GM10266 (cell line): ENCODE results near the gene TTLL8.
A peak's percentile ranks its signal among the peaks of the same experiment; 100 is the strongest.

Experiments
- DNase-seq: peaks from one replicate; pipeline ENCODE4 v3.0.0; 2012; ENCODE audit errors: extremely low spot score
- TF ChIP-seq, protein P1 (sequence below): IDR thresholded peaks from 2 replicates; pipeline ENCODE4 v1.5.1; 2012; ENCODE audit warnings: mild to moderate bottlenecking, low read depth; ENCODE audit not compliant: control insufficient read depth, insufficient read depth; ENCODE audit errors: missing control alignments

TTLL8 gene

DNA sequence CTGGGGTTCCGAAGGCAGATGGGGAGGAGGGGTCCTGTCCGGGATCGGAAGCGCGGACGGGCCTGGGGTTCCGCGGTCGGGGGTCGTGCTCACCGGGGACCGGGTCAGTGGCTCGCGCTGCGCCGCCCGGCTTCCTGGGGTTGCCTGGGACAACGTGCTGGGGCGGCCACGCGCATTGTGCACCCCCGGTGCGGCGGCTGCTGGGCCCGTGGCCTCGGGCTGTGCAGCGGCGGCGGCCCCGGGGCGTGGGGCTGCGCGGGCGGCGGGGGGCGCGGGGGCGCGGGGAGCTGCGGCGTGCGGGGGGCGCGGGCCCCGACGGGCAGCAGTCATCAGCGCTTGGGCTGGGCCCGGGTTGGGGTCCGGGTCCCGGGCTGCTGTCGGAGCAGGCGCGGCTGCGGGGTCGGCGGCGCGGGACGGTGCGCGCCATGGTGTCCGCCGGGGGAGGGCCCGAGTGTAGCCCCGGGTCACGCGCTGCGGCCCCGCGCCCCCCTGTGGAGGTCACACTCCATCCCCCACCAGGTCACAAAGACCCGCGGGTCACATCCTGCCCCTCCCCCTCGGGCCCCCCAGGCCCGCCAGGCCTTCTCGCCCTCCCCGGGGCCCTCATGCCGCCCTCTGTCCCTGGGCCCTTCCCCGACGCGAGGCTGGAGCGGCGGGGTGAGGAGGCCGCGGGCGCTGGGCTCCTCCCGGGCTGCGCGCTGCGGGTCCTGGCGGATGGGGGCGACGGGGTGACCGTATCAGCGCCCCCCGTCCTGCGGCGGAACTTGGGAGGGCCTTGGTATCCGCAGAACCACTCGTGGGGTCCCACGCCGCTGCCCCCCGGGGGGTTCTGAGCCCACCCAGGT lies at the start of gene TTLL8:
Gene TTLL8 (minus strand): TSS at position 238 of the 845 bp plus-strand sequence.
- no peak for DNase-seq
- TF ChIP-seq, protein P1, sequence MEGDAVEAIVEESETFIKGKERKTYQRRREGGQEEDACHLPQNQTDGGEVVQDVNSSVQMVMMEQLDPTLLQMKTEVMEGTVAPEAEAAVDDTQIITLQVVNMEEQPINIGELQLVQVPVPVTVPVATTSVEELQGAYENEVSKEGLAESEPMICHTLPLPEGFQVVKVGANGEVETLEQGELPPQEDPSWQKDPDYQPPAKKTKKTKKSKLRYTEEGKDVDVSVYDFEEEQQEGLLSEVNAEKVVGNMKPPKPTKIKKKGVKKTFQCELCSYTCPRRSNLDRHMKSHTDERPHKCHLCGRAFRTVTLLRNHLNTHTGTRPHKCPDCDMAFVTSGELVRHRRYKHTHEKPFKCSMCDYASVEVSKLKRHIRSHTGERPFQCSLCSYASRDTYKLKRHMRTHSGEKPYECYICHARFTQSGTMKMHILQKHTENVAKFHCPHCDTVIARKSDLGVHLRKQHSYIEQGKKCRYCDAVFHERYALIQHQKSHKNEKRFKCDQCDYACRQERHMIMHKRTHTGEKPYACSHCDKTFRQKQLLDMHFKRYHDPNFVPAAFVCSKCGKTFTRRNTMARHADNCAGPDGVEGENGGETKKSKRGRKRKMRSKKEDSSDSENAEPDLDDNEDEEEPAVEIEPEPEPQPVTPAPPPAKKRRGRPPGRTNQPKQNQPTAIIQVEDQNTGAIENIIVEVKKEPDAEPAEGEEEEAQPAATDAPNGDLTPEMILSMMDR: no peak

DNA sequence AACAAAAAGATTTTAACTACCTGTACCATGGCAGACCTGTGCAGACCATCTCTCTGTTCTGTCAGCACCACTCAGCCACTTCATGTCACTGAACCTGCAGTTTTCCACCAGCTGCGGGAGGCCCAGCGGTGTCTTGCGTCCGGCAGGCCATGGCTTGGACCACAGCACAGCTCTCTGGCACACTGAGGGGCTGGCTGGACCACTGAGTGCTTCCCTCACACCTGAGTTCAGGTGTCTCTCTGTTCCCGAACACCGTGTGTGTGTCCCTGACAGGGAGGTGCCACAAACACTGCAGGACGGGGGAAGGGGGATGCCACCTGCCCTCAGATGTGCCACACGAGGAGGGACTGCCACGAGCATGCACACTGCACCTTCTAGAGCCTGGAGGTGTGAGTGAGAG lies 49.4 kb upstream of the TTLL8 start:
- TF ChIP-seq, protein P1: no peak
- DNase-seq: no peak

DNA sequence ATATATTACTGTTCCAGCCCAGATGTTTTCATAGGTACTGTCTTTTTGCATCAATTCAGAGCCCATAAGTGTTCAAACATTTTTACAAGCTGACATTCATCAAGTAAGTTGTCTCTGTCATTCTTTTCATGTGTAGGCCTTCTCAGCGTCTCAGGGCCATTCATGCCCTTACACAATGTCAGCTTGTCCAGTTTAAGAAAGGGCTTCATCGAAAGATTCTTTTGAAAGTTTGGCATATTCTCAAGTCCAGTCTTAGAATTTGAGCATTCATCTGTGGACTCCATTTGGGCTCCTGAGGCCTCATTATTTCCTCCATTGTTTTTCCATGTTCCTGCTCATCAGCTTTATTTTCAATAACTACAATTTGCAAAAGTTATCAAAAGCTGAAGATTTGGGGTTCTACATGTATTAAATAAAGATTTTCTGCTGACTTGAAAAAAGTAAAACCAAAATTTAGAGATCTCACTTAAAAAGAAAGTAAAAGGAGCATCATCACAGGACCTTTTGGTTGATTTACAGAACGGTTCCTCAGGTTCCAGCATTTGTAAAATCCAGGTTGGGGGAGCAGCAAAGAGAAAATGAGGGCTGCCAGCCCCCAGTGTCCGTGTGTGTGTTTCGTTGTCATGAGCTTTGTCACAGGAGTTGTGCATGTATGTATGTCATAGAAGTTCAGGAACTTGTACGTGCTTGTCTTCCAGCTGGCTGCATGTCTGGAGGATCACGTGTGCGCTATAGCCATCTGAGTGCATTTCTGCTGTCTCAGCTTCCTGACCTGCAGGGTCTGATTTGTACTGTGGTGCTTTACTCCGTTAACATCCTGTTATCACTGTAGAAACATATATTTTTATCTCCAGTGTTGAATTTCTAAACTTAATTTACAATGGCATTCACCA lies 47.4 kb upstream of the TTLL8 start:
- TF ChIP-seq, protein P1: no peak
- peak; percentile 64 for DNase-seq

DNA sequence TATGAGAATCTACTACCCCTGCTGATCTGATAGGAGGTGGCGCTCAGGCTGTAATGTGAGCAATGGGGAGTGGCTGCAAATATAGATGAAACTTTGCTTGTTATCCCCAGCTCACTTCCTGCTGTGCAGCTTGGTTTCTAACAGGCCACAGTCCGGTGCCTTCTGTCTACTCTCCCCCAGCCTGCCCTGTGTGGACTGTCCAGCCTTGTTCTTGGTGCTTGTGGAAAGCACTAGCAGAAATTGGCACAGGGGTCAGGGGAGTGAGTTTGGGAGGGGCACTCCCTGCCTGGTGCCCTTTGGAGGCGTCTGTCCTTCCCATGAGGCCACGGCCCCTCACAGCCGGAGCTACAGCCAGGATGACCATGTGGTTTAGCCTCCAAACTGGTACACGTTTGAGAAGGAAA lies 46.0 kb upstream of the TTLL8 start:
- TF ChIP-seq, protein P1: no peak
- DNase-seq: no peak

DNA sequence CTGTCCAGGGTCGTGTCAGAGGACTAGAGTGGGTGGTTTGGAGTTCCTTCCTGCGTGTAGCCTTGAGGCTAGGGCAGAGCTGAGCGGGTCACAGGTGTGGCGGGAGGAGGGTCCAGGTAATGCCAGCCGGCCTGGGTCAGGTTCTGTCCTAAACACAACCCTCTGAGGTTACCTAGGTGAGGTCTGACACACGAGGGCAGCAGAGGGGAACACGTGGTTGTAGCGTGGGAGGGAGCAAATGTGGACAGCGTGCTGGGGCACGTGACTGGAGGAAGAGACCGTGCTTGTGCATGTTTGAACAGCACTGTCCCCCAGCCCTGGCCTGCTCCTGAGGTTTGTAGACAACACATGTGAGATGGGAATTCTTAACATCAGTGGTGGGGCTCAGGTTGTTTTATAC lies 44.8 kb upstream of the TTLL8 start:
- TF ChIP-seq, protein P1: peak; percentile 18
- peak; percentile 47 for DNase-seq

DNA sequence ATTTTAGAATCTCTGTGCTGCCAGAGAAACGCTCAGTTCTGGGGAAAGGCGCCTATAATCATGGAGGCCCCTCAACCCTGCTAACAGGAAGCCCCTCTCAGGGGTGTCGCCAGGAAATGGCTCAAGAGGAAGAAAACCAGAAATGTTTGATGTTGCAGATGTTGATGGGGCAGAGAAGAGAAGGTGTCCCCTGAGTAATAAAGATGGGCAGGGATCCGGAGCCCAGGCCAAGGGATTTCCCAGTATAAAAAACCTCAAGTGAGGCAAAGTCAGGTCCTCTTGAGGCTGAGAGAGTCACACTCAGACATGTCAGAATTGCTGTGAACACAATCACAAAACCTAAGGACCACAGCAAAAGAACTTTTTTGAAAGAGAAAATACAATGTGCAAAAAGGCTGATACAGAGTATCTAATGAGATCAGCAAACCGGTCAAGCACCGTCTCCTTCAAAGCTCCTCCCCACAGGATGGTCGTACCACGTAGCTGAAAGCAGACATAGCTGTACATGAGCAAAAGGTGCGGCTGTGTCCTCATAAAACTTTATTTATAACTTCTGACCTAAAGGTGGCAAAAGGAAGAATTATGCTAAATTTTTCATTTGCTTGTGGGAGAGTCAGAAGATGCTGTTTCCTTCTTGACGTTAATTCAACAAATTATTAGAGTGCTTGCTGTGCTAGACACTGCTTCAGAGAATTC lies 43.9 kb upstream of the TTLL8 start:
- TF ChIP-seq, protein P1: no peak
- no peak for DNase-seq

DNA sequence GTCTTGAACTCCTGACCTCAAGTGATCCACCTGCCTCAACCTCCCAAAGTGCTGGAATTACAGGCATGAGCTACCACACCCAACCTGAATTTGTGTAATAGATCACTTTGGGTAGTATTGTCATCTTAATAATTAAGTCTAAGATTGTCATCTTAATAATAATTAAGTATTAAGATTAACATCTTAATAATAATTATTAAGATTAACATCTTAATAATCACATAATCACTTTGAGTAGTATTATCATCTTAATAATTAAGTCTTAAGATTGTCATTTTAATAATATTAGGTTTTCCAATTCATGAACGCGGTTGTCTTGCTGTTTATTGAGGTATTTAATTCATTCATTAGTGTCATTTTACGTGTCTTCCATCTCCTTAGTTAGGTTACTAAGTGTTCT lies 40.0 kb upstream of the TTLL8 start:
- TF ChIP-seq, protein P1: no peak
- DNase-seq: no peak
